Muscle layer of colon (tissue), 2 donors: ENCODE measurements around the gene TLE6.
"Not testable (repeated sequence)": the region's sequence is repeated elsewhere in the genome, so short reads cannot be mapped to it uniquely, and the experiment has no call there.

Experiments
- H3K27ac ChIP-seq: one replicate; pipeline ENCODE4 v1.7.0; 2013; ENCODE audit warnings: low read depth, mild to moderate bottlenecking, low read length, moderate library complexity
- H3K27me3 ChIP-seq, 2 donors: one replicate each; pipeline ENCODE4 v1.7.0; 2013; ENCODE audit warnings: low read length in 2 of 2, mild to moderate bottlenecking in 2 of 2; ENCODE audit not compliant: insufficient read depth in 2 of 2, control insufficient read depth in 1 of 2
- H3K36me3 ChIP-seq: one replicate; pipeline ENCODE4 v1.7.0; 2013; ENCODE audit warnings: mild to moderate bottlenecking, low read length; ENCODE audit not compliant: insufficient read depth
- H3K4me1 ChIP-seq: one replicate; pipeline ENCODE4 v1.7.0; 2013; ENCODE audit warnings: mild to moderate bottlenecking, low read length; ENCODE audit not compliant: insufficient read depth
- H3K4me3 ChIP-seq, 2 donors: one replicate each; pipeline ENCODE4 v1.7.0; 2013; ENCODE audit warnings: low read length in 2 of 2, low read depth in 1 of 2, mild to moderate bottlenecking in 1 of 2, moderate library complexity in 1 of 2
- H3K9ac ChIP-seq: one replicate; pipeline ENCODE4 v1.7.0; 2013; ENCODE audit warnings: low read length
- H3K9me3 ChIP-seq: one replicate; pipeline ENCODE4 v1.7.0; 2013; ENCODE audit warnings: mild to moderate bottlenecking, low read length
- donor health status: abdominal sarcoma.
- donor health status: Adenocarcinoma of cecum.

Gene TLE6

DNA sequence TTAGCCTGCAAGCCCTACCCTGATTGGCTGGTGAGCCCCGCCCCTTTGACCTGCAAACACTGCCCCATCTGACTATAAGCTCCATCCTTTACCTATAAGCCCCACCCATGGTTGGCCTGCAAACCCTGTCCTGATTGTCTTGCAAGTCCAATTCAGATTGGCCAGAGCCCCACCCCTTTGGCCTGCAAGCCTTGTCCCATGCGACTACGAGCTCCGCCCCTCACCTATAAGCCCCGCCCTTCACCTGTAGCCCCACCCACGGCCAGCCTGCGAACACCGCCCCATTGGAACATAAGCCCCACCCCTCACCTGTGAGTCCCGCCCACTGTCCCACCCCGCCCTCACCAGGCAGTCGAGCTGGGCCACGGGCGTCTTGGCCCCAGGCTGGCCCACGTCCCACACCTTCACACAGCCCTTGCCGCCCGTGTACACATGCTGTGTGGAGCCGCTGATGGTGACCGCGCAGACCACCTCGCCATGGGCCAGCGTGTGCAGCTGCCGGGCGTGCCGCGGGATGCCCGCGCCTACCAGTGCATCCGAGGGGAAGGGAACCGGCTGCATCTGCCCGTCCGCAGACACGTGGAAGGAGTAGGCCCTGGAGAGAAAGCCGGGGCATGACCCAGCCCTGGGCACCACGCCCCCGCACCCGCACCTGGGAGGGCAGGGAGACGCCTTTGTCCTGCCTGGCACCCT lies 28.9 kb downstream of the TLE6 start:
- Histone ChIP-seq H3K9me3 (no peaks in the 10 kb centered on the region), H3K9ac (no peak overlapping the region), H3K36me3 (peaks cover 29% of the 10 kb centered on the region), H3K27me3 (no peaks in the 10 kb centered on the region), H3K4me3 (no peak overlapping the region), H3K4me1 (no peaks in the 10 kb centered on the region), H3K27ac (no peak overlapping the region)

DNA sequence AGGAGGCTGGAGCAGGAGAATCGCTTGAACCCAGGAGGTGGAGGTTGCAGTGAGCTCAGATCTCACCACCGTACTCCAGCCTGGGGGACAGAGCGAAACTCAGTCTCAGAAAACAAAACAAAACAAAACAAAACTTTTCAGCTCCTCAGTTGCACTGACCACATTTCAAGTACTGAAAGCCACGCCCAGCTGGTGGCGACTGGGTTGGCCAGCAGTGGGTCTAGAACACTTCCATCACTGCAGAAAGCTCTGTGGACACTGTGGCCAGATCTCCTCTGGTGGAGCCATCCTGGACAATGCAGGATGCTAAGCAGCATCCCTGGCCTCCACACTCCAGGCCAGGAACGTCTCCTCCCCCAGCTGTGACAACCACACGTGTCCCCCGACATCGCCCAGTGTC lies 30.6 kb downstream of the TLE6 start:
- Histone ChIP-seq H3K4me3 (no peak overlapping the region), H3K36me3 (peaks cover 36% of the 10 kb centered on the region)

DNA sequence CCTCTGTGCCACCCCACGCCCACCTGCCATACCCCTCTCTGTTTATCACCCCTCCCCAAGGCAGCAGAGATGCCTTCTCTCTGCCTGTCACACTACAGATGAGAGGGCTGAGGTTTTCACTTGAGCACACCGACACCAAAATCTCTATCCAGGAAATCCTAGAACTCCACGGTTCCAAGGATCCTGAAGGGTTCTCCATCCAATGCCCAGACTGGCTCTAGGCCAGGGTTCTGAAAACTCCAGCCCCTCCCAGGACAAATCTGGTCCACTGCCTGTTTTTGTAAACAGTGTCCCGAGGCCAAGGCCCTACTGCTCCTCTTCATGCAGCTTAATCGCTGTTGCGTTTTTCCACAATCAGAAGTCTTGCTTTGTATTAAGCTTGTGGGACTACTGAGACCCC lies 31.6 kb downstream of the TLE6 start:
- no peak overlapping the region for H3K27ac ChIP-seq
- H3K4me1 ChIP-seq = no peaks in the 10 kb centered on the region
- no peak overlapping the region for H3K9ac ChIP-seq
- peaks cover 45% of the 10 kb centered on the region for H3K36me3 ChIP-seq
- H3K27me3 ChIP-seq = no peaks in the 10 kb centered on the region
- no peak overlapping the region for H3K4me3 ChIP-seq
- no peaks in the 10 kb centered on the region for H3K9me3 ChIP-seq

More for the DNA sequence above, 30.6 kb downstream of the TLE6 start:
- Histone ChIP-seq H3K4me1 (no peaks in the 10 kb centered on the region), H3K9me3 (no peaks in the 10 kb centered on the region), H3K9ac (no peak overlapping the region), H3K27ac (no peak overlapping the region), H3K27me3 (no peaks in the 10 kb centered on the region)

DNA sequence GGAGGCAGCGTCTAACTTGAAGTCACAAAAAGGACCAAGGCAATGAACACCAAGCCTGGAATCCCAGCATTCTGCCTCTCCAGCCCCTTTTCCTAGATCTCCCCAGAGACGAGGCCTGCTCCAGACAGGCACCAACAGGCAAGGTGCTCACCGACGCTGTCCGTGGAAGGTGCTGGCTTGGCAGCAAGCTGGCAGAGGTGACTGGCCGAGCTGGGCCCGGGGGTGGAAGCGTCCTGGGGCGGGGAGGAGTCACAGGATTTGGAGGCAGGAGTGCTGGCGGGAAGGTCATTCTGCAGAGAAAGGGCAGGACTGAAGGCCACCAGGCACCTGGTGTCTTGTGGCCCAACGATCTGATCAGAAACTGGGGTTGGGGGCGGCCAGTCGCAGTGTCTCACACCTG lies 33.5 kb downstream of the TLE6 start:
- Histone ChIP-seq H3K36me3 (peaks cover 43% of the 10 kb centered on the region), H3K27ac (no peak overlapping the region), H3K9me3 (no peaks in the 10 kb centered on the region), H3K4me3 (no peak overlapping the region), H3K27me3 (no peaks in the 10 kb centered on the region), H3K4me1 (no peaks in the 10 kb centered on the region), H3K9ac (no peak overlapping the region)

DNA sequence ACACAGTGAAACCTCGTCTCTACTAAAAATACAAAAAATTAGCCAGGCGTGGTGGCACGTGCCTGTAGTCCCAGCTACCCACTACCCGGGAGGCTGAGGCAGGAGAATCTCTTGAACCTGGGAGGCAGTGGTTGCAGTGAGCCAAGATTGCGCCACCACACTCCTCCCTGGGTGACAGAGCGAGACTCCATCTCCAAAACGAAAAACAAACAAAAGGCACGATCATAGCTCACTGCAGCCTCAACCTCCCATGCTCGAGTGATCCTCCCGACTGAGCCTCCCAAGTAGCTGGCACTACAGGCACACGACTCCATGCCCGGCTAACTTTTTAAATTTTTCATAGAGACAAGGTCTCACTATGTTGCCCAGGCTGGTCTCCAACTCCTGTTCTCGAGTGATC lies 34.7 kb downstream of the TLE6 start:
- H3K9ac ChIP-seq, H3K4me1 ChIP-seq, H3K9me3 ChIP-seq, H3K4me3 ChIP-seq, H3K27ac ChIP-seq, H3K27me3 ChIP-seq: not testable (repeated sequence)
- peaks cover 43% of the 10 kb centered on the region for H3K36me3 ChIP-seq

DNA sequence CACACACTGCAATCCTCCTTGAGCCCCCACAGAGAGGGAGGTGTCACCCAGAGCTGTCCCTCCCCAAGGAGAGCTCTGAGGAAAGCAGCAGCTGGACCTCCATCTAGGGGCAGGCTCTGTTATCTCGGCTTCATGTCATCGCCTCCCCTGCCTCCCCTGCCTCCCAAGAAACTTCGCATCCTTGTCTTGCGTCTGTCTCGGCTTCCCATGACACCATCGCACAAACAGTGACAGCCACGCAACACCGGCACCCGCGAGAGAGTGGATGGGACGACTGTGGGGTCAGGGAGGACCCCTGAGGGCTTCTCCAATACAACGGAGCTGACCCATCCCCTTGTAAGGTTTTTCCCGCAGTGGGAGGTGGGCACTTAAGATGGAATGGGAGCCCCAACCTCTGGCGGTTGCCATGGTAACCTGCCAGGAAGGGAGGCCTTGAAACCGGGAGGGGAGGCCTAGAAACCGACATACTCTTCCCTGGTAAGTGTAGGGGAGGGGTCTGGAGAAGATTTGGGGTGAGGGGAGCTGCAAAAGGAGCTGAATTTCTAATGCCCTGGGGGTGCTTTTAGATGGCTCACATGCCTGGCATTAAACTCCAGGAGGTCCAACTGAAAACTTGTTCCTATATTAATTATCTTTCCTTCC lies 35.4 kb downstream of the TLE6 start:
- H3K9ac ChIP-seq = no peak overlapping the region
- no peak overlapping the region for H3K27ac ChIP-seq
- H3K27me3 ChIP-seq = no peaks in the 10 kb centered on the region
- H3K4me1 ChIP-seq = no peaks in the 10 kb centered on the region
- no peaks in the 10 kb centered on the region for H3K9me3 ChIP-seq
- no peak overlapping the region for H3K4me3 ChIP-seq
- H3K36me3 ChIP-seq = peaks cover 43% of the 10 kb centered on the region

DNA sequence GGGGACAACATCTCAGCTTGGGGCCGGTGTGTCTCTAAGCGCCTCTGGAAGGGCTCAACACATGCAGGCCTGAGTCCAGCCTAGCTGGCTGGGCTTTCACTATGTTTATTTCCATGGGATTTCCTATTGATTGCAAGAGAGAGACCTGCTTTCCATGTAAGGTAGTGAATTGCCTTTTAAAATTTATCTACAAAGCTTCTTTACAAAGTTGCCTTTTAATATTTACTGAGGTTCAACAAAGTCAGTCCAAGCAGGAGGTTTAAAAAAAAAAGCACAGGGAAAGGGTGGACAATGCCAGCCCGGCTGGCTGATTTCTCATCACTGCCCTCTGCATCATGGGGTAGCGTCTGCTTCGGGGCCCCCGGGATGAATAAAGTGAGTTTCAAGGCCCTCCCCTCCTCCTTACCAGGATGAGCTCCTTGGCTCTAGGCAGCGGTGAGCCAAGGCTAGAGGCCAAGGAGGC lies 35.9 kb downstream of the TLE6 start:
- Histone ChIP-seq H3K27ac (no peak overlapping the region), H3K4me3 (no peak overlapping the region), H3K27me3 (no peaks in the 10 kb centered on the region), H3K4me1 (no peaks in the 10 kb centered on the region), H3K9ac (no peak overlapping the region), H3K9me3 (no peaks in the 10 kb centered on the region), H3K36me3 (peaks cover 43% of the 10 kb centered on the region)

DNA sequence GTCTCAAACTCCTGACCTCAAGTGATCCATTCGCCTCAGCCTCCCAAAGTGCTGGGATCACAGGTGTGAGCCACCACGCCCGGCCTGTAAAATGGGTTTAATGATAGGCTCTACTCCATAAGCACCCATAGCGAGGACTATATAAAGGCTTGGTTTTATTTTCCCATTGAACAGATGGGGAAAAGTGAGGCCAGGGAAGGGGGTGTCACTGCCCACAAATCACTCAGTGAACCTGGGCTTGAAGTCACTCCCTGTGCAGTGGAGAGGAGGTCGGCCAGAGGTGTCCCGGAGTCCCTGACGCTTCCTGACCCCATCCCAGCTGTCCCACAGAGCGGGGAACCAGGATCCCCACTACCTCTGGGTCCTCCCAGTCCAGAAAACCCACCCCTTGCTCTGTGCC lies 36.8 kb downstream of the TLE6 start:
- Histone ChIP-seq H3K4me3 (no peak overlapping the region), H3K4me1 (no peaks in the 10 kb centered on the region), H3K27ac (no peak overlapping the region), H3K27me3 (no peaks in the 10 kb centered on the region), H3K36me3 (peaks cover 41% of the 10 kb centered on the region), H3K9ac (no peak overlapping the region), H3K9me3 (no peaks in the 10 kb centered on the region)

DNA sequence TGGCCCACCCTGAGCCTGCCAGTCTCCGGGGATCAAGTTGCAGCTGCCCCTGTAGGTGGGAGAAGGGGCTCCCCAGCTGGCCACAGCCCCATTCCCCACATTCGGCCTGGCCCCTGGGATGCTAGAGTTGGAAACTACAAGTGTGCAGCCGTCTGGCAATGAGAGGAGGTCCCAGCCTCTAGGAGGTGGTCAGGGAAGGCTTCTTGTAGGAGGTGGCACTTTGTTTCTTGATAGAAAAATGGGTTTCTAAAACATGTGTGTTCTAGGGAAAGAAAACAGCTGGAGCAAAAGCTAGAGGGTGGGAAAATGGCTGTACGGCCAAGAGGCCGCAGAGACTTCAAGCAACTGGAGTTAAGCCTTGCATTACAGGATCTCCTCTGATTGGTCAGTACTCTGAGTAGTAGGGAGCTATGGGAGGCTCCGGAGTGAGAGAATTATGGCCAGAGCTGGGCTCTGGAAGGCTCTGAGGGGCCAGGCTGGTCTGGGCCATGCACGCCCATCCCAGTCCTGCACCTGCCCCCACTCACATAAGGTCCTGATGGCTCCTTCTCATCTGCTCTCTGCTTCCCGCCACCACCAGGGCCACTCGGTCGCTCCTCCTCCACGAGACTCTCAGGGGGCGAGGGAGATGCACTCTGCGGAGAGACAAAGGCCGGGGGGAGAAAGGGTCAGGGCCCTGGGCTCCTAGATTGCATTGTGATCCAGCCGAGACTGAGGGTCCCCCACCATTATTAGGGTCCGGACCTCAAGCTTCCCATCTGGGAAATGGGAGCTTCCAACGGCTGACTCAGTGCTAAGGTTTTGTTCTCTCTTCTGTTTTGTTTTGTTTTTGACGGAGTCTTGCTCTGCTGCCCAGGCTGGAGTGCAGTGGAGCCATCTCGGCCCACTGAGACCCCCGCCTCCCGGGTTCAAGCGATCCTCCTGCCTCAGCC lies 38.0 kb downstream of the TLE6 start:
- peaks cover 37% of the 10 kb centered on the region for H3K36me3 ChIP-seq
- no peak overlapping the region for H3K27ac ChIP-seq
- no peaks in the 10 kb centered on the region for H3K27me3 ChIP-seq

DNA sequence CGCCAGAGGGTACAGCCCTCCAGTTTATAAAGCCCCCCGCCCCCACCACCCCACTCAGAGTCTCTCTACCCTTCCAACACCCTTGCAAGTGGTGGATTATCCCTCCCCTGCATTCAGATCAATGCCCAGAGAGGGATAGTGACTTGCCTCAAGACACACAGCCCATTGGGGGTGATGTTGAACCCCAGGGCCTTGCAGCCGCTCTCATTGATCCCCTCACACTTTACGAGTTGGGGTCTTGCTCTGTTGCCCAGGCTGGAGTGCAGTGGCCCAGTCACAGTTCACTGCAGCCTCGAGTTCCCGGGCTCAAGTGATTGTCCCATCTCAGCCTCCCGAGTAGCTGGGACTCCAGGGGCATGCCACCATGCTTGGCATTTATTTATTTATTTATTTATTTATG lies 40.6 kb downstream of the TLE6 start:
- no peak overlapping the region for H3K27ac ChIP-seq
- H3K27me3 ChIP-seq = no peaks in the 10 kb centered on the region
- no peaks in the 10 kb centered on the region for H3K9me3 ChIP-seq
- H3K9ac ChIP-seq = no peak overlapping the region
- H3K36me3 ChIP-seq = peaks cover 23% of the 10 kb centered on the region
- H3K4me3 ChIP-seq = no peak overlapping the region
- no peaks in the 10 kb centered on the region for H3K4me1 ChIP-seq

More for the DNA sequence above, 38.0 kb downstream of the TLE6 start:
- no peak overlapping the region for H3K4me3 ChIP-seq
- no peaks in the 10 kb centered on the region for H3K9me3 ChIP-seq
- no peak overlapping the region for H3K9ac ChIP-seq
- no peaks in the 10 kb centered on the region for H3K4me1 ChIP-seq

DNA sequence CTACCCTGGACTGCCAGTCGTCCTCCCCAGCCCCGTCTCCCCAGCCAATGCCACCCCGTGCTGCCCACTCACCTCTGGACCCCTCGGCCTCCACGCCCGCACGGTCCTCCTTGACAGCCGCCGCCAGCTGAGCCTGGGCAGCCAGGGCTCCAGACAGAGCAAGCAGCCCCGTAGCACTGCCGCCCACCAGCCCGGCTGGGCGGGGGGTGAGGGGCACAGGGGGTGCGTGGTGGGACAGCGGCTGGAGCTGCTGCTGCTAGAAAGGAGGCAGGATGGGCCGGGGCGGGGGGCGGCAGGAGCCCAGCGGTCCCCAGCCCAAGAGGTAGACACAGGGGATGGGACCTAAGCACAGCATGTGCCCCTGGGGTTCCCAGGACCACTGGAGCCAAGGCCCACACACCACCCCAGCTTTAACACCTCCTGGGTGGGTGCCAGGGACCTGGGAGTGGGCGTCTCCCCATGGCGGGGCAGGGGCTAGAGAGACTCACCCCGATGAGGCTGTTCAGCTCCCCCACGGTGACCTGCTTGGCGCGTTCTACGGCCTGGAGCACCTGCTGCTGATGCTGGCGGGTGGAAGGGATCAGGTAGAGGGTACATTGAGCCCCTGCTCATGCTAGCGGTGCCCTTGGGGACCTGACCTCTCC lies 42.0 kb downstream of the TLE6 start:
- no peak overlapping the region for H3K4me3 ChIP-seq

More for the DNA sequence above, 42.0 kb downstream of the TLE6 start:
- H3K36me3 ChIP-seq = peaks cover 9% of the 10 kb centered on the region
- no peak overlapping the region for H3K27ac ChIP-seq
- H3K27me3 ChIP-seq = no peaks in the 10 kb centered on the region
- H3K9me3 ChIP-seq = no peaks in the 10 kb centered on the region
- no peaks in the 10 kb centered on the region for H3K4me1 ChIP-seq
- no peak overlapping the region for H3K9ac ChIP-seq
